Spleen (tissue), 7 donors: Measurements from ENCODE around the gene ADGRV1.

Experiments
- POLR2A ChIP-seq, 3 donors: fragments of 450-650 bp; IDR thresholded peaks; one replicate each; pipeline ENCODE4 v1.5.1; 2017; ENCODE audit warnings: antibody characterized with exemption in 3 of 3, mild to moderate bottlenecking in 1 of 3
- POLR2AphosphoS5 ChIP-seq, 3 donors: sonication (generic); formaldehyde crosslinking; IDR thresholded peaks; one replicate each; pipeline ENCODE4 v1.5.1; 2017; ENCODE audit warnings: antibody characterized with exemption in 3 of 3
- TF ChIP-seq, protein P1 (sequence below), 11 experiments: fragments of 200-600 bp in 7 of 11; fragments of 450-650 bp in 4 of 11; sonication (generic) in 4 of 11; IDR thresholded peaks in 8 of 11; conservative IDR thresholded peaks in 3 of 11; 1 replicate in 7 of 11; 2 replicates in 4 of 11; pipeline versions ENCODE4 v1.4.0 to v1.8.0; 2016 to 2021; ENCODE audit warnings: antibody characterized with exemption in 11 of 11, inconsistent platforms in 4 of 11, mild to moderate bottlenecking in 1 of 11
- donor health status: DM: no; HTN: no; CAD: no; lungs with moderate emphysema.
- donor health status: DM: no; HTN: no; CAD: no.
- donor health status: DM: no; HTN: no; CAD: no.

DNA sequence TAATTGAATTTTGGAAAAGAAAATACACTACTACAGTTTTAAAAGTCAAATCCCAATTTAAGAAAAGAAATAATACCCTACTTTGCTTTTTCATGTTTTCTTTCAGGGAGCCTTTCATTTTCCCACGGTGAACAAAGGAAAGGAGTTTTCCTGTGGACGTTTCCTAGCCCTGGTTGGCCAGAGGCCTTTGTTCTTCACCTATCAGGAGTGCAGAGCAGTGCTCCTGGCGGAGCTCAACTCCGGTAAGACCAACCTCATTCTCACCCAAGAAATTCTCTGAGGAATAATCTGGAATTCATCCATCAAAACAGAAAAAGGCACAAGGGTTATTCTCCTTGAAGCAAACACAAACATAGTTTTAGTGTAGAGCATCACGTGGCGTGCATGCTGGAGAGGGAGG lies 248.9 kb downstream of the ADGRV1 start:
- TF ChIP-seq, protein P1, sequence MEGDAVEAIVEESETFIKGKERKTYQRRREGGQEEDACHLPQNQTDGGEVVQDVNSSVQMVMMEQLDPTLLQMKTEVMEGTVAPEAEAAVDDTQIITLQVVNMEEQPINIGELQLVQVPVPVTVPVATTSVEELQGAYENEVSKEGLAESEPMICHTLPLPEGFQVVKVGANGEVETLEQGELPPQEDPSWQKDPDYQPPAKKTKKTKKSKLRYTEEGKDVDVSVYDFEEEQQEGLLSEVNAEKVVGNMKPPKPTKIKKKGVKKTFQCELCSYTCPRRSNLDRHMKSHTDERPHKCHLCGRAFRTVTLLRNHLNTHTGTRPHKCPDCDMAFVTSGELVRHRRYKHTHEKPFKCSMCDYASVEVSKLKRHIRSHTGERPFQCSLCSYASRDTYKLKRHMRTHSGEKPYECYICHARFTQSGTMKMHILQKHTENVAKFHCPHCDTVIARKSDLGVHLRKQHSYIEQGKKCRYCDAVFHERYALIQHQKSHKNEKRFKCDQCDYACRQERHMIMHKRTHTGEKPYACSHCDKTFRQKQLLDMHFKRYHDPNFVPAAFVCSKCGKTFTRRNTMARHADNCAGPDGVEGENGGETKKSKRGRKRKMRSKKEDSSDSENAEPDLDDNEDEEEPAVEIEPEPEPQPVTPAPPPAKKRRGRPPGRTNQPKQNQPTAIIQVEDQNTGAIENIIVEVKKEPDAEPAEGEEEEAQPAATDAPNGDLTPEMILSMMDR (IDR thresholded peaks at IDR 0.05 in 8 of 11, conservative IDR thresholded peaks at IDR 0.05 in 3 of 11): no peak
- no peak for TF ChIP-seq POLR2AphosphoS5 (IDR thresholded peaks at IDR 0.05)
- TF ChIP-seq POLR2A (IDR thresholded peaks at IDR 0.05): no peak
